GM21717 (cell line): Measurements from ENCODE around the gene POLR1H.

Experiments
- ATAC-seq: cut with Tn5 transposase; IDR thresholded peaks from one replicate; pipeline ENCODE4 v1.9.1; 2021; ENCODE audit warnings: mild to moderate bottlenecking, moderate library complexity; ENCODE audit not compliant: unreplicated experiment

The POLR1H gene

GRCh38 chr6:30093951-30094661 lies 33.0 kb downstream of the POLR1H start:
- ATAC-seq = no peak

GRCh38 chr6:30096829-30097228 lies 35.8 kb downstream of the POLR1H start:
- no peak for ATAC-seq

GRCh38 chr6:30097902-30098768 lies 37.1 kb downstream of the POLR1H start:
- ATAC-seq = no peak

- no peak for ATAC-seq
These were observed 39.1 kb downstream of the POLR1H start for GRCh38 chr6:30100154-30100553.

DNA sequence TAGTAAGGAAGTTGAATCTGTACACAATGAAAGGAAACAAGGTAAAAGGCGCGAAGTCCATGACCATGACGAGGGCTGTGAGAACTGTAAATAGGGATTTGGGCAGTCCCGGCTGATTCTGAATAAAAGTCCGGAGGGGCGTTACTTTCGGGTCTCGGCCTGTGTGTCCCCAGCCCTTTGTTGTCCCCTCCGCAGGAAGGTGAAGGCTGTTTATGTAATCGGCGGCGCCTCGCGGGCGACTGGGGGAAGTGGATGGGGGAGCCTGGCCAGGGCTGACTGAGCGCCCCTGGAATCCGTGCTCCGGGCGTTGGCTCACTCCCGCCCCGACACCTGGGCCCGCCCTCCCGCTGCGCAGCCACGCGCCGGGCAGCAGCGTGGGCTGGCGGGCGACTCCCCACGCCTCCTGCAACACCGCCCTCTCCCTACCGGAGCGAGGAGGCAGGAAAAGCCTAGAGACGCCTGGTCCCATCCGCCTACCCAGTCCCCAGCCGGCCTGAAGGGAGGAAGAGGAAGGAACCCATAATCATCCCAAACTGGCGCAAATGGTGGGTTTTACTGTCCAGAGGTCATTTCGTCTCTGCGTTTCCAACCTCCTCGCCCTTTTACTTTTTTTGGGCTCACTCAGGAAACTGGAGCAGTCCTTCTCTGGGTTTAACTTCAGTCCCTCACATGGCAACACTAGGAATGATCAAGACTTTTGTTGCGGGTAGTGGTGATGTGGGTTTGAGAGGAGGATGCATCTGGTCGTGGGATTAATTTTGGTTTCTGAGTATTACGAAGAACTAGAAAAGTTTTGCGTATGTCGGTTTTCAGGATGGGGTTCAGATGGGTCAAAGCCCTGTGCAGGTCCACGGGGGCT lies 39.7 kb downstream of the POLR1H start:
- no peak for ATAC-seq

DNA sequence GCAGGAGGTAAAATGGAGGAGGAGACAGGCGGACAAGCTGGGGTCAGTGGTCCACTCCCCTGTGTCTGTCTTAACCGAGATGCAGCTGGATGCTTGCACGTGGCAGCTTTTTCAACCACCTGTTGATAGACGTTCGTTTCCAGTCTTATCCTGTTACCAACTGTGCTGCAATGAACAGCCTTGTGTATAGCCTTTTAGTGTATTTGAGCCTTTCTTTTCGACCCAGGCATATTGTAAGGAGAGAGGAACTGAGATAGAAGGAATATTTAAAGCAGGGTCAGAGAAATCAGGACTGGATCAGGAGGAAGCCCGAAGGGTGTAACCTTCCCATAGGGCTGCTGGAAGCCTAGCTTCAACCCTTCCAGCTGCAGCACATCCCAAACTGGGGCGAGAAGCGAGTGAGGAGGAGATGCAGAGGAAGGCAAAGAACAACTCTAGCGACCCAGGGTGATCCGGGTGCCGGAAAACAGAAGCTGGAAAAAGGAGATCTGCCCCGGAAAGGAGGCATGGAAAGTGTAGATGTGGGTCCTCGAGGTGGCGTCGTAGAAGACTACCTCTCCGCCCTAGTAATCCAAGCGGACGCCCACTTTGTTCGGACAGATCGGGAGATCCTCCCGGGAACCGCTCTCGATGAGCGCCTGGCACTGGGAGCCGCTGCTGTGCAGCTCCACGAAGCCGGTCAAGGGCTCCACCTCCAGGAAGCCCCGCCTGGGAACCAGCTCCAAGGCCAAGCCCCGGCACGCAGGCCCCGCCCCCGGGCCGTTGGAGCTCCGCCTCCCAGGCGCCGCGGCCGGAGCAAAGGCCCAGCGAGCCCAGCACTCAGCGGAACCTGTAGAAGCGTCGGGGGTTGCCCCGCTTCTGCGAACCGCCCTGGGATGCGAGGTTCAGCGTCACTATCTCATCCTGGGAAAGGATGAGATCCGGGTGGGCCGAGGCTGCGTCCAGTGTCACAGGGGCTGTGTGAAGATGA lies 40.7 kb downstream of the POLR1H start:
- peak; percentile 50 for ATAC-seq

GRCh38 chr6:30102414-30102969 lies 41.4 kb downstream of the POLR1H start:
- no peak for ATAC-seq

DNA sequence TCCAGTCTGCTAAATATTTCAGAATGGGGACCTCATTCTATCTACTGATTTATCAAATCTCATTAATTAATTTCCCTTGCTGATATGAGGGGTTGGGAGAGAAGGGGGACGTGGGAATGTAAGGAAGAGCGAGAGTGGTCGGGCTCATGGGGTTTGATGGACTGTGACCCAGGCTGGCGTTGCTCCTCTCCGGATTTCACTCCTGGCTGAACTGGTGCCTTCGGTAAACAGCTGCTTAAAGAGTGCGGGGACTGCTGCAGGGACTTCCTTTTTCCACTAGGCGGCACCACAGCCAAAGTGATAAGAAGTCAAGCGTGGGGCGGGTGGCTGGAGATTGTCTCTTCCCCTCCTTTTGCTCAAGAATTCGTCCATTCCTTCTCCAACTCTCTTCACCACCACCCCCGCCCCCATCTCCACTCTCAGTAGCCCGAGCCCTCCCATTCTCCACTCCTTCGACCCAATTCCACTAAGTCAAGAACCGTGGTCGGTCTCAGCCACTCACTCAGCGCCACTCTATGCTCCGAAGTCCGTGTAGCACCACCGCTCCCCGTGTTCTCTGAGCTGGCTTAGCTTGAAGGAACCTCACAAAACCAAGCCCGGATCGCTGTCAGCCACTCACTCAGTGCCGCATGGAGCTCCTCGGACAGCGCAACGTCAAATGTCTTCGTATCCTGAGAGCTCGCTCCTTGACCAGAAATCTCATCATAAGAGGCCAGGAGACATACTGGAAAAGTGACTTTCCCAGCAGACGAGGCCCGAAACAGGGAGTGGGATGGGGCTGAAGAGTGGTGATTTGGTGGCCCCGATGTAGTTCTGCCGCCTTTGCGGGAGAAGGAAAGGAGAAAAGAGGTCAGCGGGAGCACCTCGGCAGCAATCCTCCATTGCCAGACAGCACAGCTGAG lies 42.2 kb downstream of the POLR1H start:
- ATAC-seq = peak; percentile 57

DNA sequence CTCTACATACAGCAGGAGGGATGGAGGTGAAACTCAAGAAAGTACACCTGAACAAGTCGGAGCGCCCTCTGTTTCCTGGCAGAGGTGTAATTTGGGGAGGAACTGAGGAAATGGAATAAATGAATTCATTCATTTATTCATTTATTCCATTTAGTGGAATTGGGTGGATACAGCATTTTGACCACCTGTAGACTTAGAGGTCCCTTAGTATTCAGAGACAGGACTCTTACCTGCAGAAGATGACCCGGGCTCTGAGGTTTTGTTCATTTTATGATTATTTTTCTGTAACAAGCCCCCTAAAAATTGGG lies 42.8 kb downstream of the POLR1H start:
- no peak for ATAC-seq

DNA sequence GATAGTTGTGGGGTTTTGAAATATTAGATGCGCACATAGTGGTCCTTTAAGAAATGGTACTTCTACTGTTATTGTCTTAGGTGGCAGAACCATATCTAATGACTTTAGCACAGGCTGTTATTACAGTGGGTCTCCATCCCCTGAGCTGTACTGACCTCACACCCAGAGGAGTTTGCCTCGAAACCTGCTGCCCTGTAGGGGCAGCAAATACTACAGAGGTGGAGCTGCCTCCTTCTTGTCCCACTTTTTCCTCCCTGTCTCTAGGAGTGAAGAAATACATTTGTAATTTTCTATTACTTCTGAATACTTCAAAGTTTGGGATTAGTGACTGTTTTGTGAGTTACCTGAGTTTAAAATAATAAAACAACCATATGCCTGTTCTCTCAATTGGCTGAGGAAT lies 43.6 kb downstream of the POLR1H start:
- no peak for ATAC-seq

- no peak for ATAC-seq
These were observed 50.3 kb downstream of the POLR1H start for GRCh38 chr6:30111266-30111856.

DNA sequence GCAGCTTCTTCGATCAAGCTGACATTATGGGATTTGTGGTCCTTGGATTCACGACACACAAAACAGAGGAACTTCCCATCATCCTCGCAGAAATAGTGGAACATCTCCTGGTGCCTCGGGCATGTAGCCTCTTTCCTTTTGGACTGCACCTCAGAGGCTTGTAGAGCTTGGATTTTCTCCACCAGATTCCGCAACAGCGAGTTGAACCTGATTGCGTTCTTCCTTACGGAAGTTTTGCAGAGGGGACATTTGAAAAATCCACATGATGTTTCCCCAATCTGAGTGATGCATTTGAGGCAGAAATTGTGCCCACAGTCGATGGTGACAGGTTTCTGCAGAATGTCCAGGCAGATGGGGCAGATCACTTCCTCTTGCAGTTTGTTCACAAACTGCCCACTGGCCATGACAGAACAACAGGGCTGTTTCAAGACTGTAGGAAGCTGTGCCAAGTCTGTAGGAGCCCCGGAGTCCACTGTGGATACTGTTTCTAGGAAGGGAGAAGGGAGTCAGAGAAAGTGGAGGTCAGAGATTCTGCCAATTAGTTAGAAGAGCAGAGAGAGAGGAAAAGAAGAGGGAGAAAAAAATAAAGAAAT lies 51.4 kb downstream of the POLR1H start:
- no peak for ATAC-seq

GRCh38 chr6:30113003-30113759 lies 52.1 kb downstream of the POLR1H start, which contains the start of gene TRIM31:
TSS of gene TRIM31 (minus strand) at chr6:30113090. CDS start at chr6:30112805, 285 bp downstream.
- peak; percentile 38 for ATAC-seq

DNA sequence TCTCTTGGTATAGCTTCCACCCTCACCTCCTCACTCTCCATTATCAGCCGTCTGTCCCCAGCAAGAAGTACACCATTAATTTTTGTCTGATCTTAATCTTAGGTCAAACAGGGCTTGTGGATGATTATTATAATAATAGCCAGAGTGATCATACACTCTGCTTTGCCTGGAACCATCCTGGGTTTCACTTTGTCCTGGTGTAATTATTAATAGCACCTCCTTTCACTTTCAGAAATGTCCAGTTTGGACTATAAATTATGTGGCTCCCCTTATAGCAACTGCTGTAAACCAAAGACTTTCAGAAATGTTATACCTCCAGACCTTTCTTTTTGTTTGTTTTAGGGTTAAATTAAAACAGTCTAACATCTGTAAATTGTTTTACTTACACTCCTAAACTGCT lies 52.8 kb downstream of the POLR1H start:
- ATAC-seq = no peak
